Measurements from ENCODE around the gene MICU1. TPM values are rescaled to one million over a fixed set of nuclear protein-coding genes. Genes with fewer than 3 reads are reported as not detected.

The MICU1 gene
- total RNA-seq, 3 donors from 2014 or later = 27.2 to 44.3 (median 33.9) TPM

- no peak for DNase-seq (ENCODE audit: low spot score in 2 of 2)
- H3K4me1 ChIP-seq = no peaks in the 10 kb centered on the region
- intact Hi-C loops (cut with DNase I; ENCODE audit: low total_unique reads) = no loop called here
- H3K36me3 ChIP-seq = peaks cover 9% of the 10 kb centered on the region
- no peak overlapping the region for H3K27ac ChIP-seq
- peaks cover 0 to 11% of the 10 kb centered on the region in 2 donors for H3K9me3 ChIP-seq
- TF ChIP-seq POLR2AphosphoS5 (IDR thresholded peaks at IDR 0.05) = no peak
- TF ChIP-seq CTCF (IDR thresholded peaks at IDR 0.05) = no peak
- TF ChIP-seq POLR2A (IDR thresholded peaks at IDR 0.05) = no peak
- H3K27me3 ChIP-seq = no peaks in the 10 kb centered on the region
- H3K4me3 ChIP-seq = no peak overlapping the region
These were observed 85.6 kb downstream of the MICU1 start for GRCh38 chr10:72540193-72540807.

GRCh38 chr10:72539137-72539536, 86.7 kb downstream of the MICU1 start:
- DNase-seq (ENCODE audit: low spot score in 2 of 2) = no peak
- no peak overlapping the region for H3K27ac ChIP-seq
- intact Hi-C loops (cut with DNase I; ENCODE audit: low total_unique reads) = no loop called here
- H3K9me3 ChIP-seq = peaks cover 0 to 11% of the 10 kb centered on the region in 2 donors
- TF ChIP-seq CTCF (IDR thresholded peaks at IDR 0.05) = no peak
- no peak for TF ChIP-seq POLR2AphosphoS5 (IDR thresholded peaks at IDR 0.05)
- no peak for TF ChIP-seq POLR2A (IDR thresholded peaks at IDR 0.05)
- no peaks in the 10 kb centered on the region for H3K27me3 ChIP-seq
- H3K4me3 ChIP-seq = no peak overlapping the region
- H3K36me3 ChIP-seq = peaks cover 9% of the 10 kb centered on the region
- H3K4me1 ChIP-seq = no peaks in the 10 kb centered on the region

- no peak for TF ChIP-seq CTCF (IDR thresholded peaks at IDR 0.05)
- no peak for DNase-seq (ENCODE audit: low spot score in 2 of 2)
- Histone ChIP-seq H3K4me1 (no peaks in the 10 kb centered on the region), H3K27me3 (no peaks in the 10 kb centered on the region), H3K36me3 (no peaks in the 10 kb centered on the region), H3K27ac (no peak overlapping the region), H3K9me3 (no peaks in the 10 kb centered on the region), H3K4me3 (no peak overlapping the region)
- intact Hi-C loops (cut with DNase I; ENCODE audit: low total_unique reads) = no loop called here
These were observed 100.2 kb downstream of the MICU1 start for GRCh38 chr10:72525689-72526088.

GRCh38 chr10:72525277-72525676, 100.6 kb downstream of the MICU1 start:
- H3K9me3 ChIP-seq = no peaks in the 10 kb centered on the region
- H3K27ac ChIP-seq = no peak overlapping the region
- TF ChIP-seq POLR2A (IDR thresholded peaks at IDR 0.05) (no peak), CTCF (IDR thresholded peaks at IDR 0.05) (no peak), POLR2AphosphoS5 (IDR thresholded peaks at IDR 0.05) (no peak)
- no peaks in the 10 kb centered on the region for H3K4me1 ChIP-seq
- H3K4me3 ChIP-seq = no peak overlapping the region
- H3K36me3 ChIP-seq = no peaks in the 10 kb centered on the region
- intact Hi-C loops (cut with DNase I; ENCODE audit: low total_unique reads) = no loop called here
- DNase-seq (ENCODE audit: low spot score in 2 of 2) = no peak
- no peaks in the 10 kb centered on the region for H3K27me3 ChIP-seq

GRCh38 chr10:72524489-72524888, 101.4 kb downstream of the MICU1 start:
- H3K4me3 ChIP-seq = no peak overlapping the region
- no peaks in the 10 kb centered on the region for H3K36me3 ChIP-seq
- H3K9me3 ChIP-seq = no peaks in the 10 kb centered on the region
- no peaks in the 10 kb centered on the region for H3K4me1 ChIP-seq
- no peaks in the 10 kb centered on the region for H3K27me3 ChIP-seq
- no peak for DNase-seq (ENCODE audit: low spot score in 2 of 2)
- intact Hi-C loops (cut with DNase I; ENCODE audit: low total_unique reads) = no loop called here
- H3K27ac ChIP-seq = no peak overlapping the region
- no peak for TF ChIP-seq CTCF (IDR thresholded peaks at IDR 0.05)
- TF ChIP-seq POLR2AphosphoS5 (IDR thresholded peaks at IDR 0.05) = no peak
- no peak for TF ChIP-seq POLR2A (IDR thresholded peaks at IDR 0.05)
